IMR-90 (cell line): ENCODE results near the gene ALPK3. TPM values are rescaled to one million over a fixed set of nuclear protein-coding genes. Genes with fewer than 3 reads are reported as not detected.
A peak's percentile ranks its signal among the peaks of the same experiment; 100 is the strongest.

Source experiments
- ATAC-seq: fragments of 200-7000 bp; cut with Tn5 transposase; 2 replicates; pipeline ENCODE4 v1.9.1; 2020; ENCODE audit warnings: low read depth, mild to moderate bottlenecking, moderate library complexity
- BruUV-seq: library from RNA; stranded (reverse); fragments of 400-500 nt; replicated peaks from 2 replicates; lab custom pipeline; 2021; lab: Mats Ljungman, UMichigan
- CTCF ChIA-PET: fragments of 300-600 bp; formaldehyde crosslinking; extraction: SDS; loops from one replicate; lab custom pipeline; 2021; ENCODE audit warnings: antibody characterized with exemption; lab: Yijun Ruan, JAX
- POLR2A ChIA-PET: fragments of 300-600 bp; sonication (Branson Sonifier 250); formaldehyde crosslinking; loops from one replicate; lab custom pipeline; 2022; ENCODE audit warnings: antibody characterized with exemption; ENCODE audit not compliant: unreplicated experiment; lab: Charles Lee
- DNase-seq: peaks from one replicate; pipeline ENCODE4 v3.0.0; 2013
- H2AFZ ChIP-seq: replicated peaks from 2 replicates; pipeline ENCODE3; 2013; ENCODE audit warnings: low read length, mild to moderate bottlenecking; ENCODE audit not compliant: poor library complexity
- H2AK5ac ChIP-seq: 2 replicates; pipeline ENCODE4 v1.6.1; 2013; ENCODE audit warnings: low read depth, low read length, inconsistent platforms
- H2AK9ac ChIP-seq: replicated peaks from 2 replicates; pipeline ENCODE3; 2013; ENCODE audit warnings: mild to moderate bottlenecking, low read depth, low read length, moderate library complexity; ENCODE audit not compliant: poor library complexity
- H2BK120ac ChIP-seq: 2 replicates; pipeline ENCODE4 v1.6.1; 2013; ENCODE audit warnings: low read depth, low read length, inconsistent platforms
- H2BK15ac ChIP-seq: 3 replicates; pipeline ENCODE4 v1.6.1; 2013; ENCODE audit warnings: low read depth, low read length, inconsistent platforms
- H2BK20ac ChIP-seq: 2 replicates; pipeline ENCODE4 v1.6.1; 2013; ENCODE audit warnings: low read depth, mild to moderate bottlenecking, inconsistent platforms, low read length, moderate library complexity
- H2BK5ac ChIP-seq: 2 replicates; pipeline ENCODE4 v1.6.1; 2013; ENCODE audit warnings: mild to moderate bottlenecking, low read depth, low read length, inconsistent platforms; ENCODE audit not compliant: poor library complexity, severe bottlenecking
- H3K14ac ChIP-seq: replicated peaks from 2 replicates; pipeline ENCODE4 v1.6.1; 2013; ENCODE audit warnings: low read depth, low read length, inconsistent platforms
- H3K18ac ChIP-seq: 2 replicates; pipeline ENCODE4 v1.6.1; 2013; ENCODE audit warnings: low read depth, low read length, control low read depth
- H3K23ac ChIP-seq: 2 replicates; pipeline ENCODE4 v1.6.1; 2013; ENCODE audit warnings: low read depth, low read length, inconsistent platforms
- H3K27ac ChIP-seq: 2 replicates; pipeline ENCODE4 v1.5.1; 2013; ENCODE audit warnings: mild to moderate bottlenecking, control low read depth, low read length; ENCODE audit not compliant: insufficient read depth
- H3K27me3 ChIP-seq: 2 replicates; pipeline ENCODE4 v1.6.1; 2013; ENCODE audit warnings: low read length; ENCODE audit not compliant: control insufficient read depth, insufficient read depth
- H3K36me3 ChIP-seq: 2 replicates; pipeline ENCODE4 v1.6.1; 2013; ENCODE audit warnings: low read length, mixed read lengths; ENCODE audit not compliant: control insufficient read depth, insufficient read depth
- H3K4ac ChIP-seq: 2 replicates; pipeline ENCODE4 v1.6.1; 2013; ENCODE audit warnings: low read depth, low read length, inconsistent platforms
- H3K4me1 ChIP-seq: 2 replicates; pipeline ENCODE4 v1.6.1; 2013; ENCODE audit warnings: low read length, mixed read lengths; ENCODE audit not compliant: control insufficient read depth, insufficient read depth
- H3K4me2 ChIP-seq: 2 replicates; pipeline ENCODE4 v1.6.1; 2013; ENCODE audit warnings: low read depth, mild to moderate bottlenecking, control low read depth, low read length, moderate library complexity
- H3K4me3 ChIP-seq: 2 replicates; pipeline ENCODE4 v1.5.1; 2013; ENCODE audit warnings: low read depth, mild to moderate bottlenecking, control low read depth, low read length, moderate library complexity; ENCODE audit not compliant: insufficient read depth
- H3K56ac ChIP-seq: 2 replicates; pipeline ENCODE4 v1.6.1; 2013; ENCODE audit warnings: low read length, inconsistent platforms; ENCODE audit not compliant: insufficient read depth; ENCODE audit errors: extremely low read depth
- H3K79me1 ChIP-seq, 2 experiments: 2 replicates each; pipeline ENCODE4 v1.6.1; 2013; ENCODE audit warnings: low read length in 2 of 2, inconsistent platforms in 1 of 2, low read depth in 1 of 2
- H3K9ac ChIP-seq: 2 replicates; pipeline ENCODE4 v1.6.1; 2013; ENCODE audit warnings: low read depth, low read length, control low read depth
- H3K9me1 ChIP-seq: 2 replicates; pipeline ENCODE4 v1.6.1; 2013; ENCODE audit warnings: low read length, inconsistent platforms; ENCODE audit not compliant: insufficient read depth
- H3K9me3 ChIP-seq: 2 replicates; pipeline ENCODE4 v1.6.1; 2013; ENCODE audit warnings: low read length; ENCODE audit not compliant: control insufficient read depth, insufficient read depth
- H4K20me1 ChIP-seq: 2 replicates; pipeline ENCODE4 v1.6.1; 2013; ENCODE audit warnings: low read length, inconsistent platforms; ENCODE audit not compliant: insufficient read depth
- H4K5ac ChIP-seq: 2 replicates; pipeline ENCODE4 v1.6.1; 2013; ENCODE audit warnings: mild to moderate bottlenecking, low read depth, low read length, control low read depth
- H4K8ac ChIP-seq, 2 experiments: 2 replicates each; pipeline ENCODE4 v1.6.1; 2013; ENCODE audit warnings: low read depth in 2 of 2, low read length in 2 of 2, control low read depth in 1 of 2, inconsistent platforms in 1 of 2
- H4K91ac ChIP-seq: 2 replicates; pipeline ENCODE4 v1.6.1; 2013; ENCODE audit warnings: low read depth, low read length, inconsistent platforms; ENCODE audit not compliant: insufficient read depth
- NFE2L2 ChIP-seq: fragments of 150-350 bp; IDR thresholded peaks from 2 replicates; pipeline ENCODE4 v1.6.1; 2016; ENCODE audit warnings: low read depth, mild to moderate bottlenecking, low read length
- WGBS, 2 experiments: methylation state at CpG; one replicate each; pipeline versions ENCODE4 v1.1.5 to v1.1.7; 2013; ENCODE audit warnings: missing lambda C conversion rate in 2 of 2; ENCODE audit not compliant: insufficient read length in 1 of 2; ENCODE audit errors: extremely low coverage in 2 of 2; 5-methylcytosine and 5-hydroxymethylcytosine counted together
- dilution Hi-C: fragments of 300-500 bp; cut with HindIII; formaldehyde crosslinking; loops from one replicate; pipeline ENCODE4 v1.14.3; 2018; ENCODE audit warnings: low sequenced_read_pairs; ENCODE audit not compliant: unreplicated experiment
- in situ Hi-C: fragments of 300-500 bp; cut with MboI; formaldehyde crosslinking; loops from 3 replicates; pipeline ENCODE4 v1.14.3; 2019; ENCODE audit warnings: low sequenced_read_pairs, inconsistent platforms, mixed read lengths
- intact Hi-C: fragments of 100-400 bp; cut with micrococcal nuclease; formaldehyde crosslinking; loops from 2 replicates; pipeline ENCODE4 v1.10.0; 2022
- polyA plus RNA-seq, 3 experiments: library from polyadenylated mRNA; depleted of rRNA; stranded (reverse); fragments of >200 nt; gene quantifications; 2 replicates each; pipeline ENCODE4 v1.2.3, GENCODE V29; 2012; ENCODE audit warnings: low replicate concordance in 1 of 3
- total RNA-seq: library from RNA; depleted of rRNA; stranded (reverse); fragments of >200 nt; gene quantifications from 2 replicates; pipeline ENCODE4 v1.2.3, GENCODE V29; 2012

ALPK3 gene
- total and polyA plus RNA-seq, 2 of the 4 experiments (the other 2 are of a cell fraction) = under 0.01 to 0.26 TPM

DNA sequence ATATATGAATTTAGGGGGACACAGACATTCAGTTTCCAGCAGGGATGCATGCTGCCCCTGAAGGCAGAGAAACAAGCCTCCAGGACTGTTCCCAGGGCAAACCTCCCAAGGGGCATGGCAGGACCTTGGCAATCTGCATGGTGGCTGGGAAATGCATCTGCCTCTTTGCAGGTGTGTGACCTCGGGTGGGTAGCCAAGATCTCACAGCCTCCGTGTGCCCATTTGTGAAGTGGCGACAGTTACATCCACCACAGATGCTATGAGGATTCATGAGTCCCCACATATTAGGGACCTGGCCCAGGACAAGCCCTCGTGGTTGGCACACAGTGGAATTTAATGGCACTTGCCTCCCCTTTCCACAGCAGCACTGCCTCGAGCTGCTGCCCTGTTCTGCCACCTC lies 97.2 kb downstream of the ALPK3 start:
- H3K9me1 ChIP-seq = peaks cover 21% of the 10 kb centered on the region
- H4K8ac ChIP-seq = peak overlapping the region; percentile 68 to 86; a peak in 3 of 4 replicates
- BruUV-seq = no TSS peak
- H3K4ac ChIP-seq = peak overlapping the region; percentile 89
- no peaks in the 10 kb centered on the region for H3K9me3 ChIP-seq
- peak overlapping the region; percentile 87 for H3K14ac ChIP-seq
- H4K5ac ChIP-seq = peak overlapping the region; percentile 66; the same call in 1 of the 2 replicates
- peak overlapping the region; percentile 87 for H2BK20ac ChIP-seq
- H3K4me2 ChIP-seq = no peak overlapping the region
- TF ChIP-seq NFE2L2 = no peak
- intact Hi-C loops = no loop called here
- H2BK15ac ChIP-seq = peak overlapping the region; percentile 89; the same call in 2 of the 3 replicates
- peak overlapping the region; percentile 37; the same call in 1 of the 2 replicates for H3K9ac ChIP-seq
- H3K56ac ChIP-seq = no peak overlapping the region
- H3K4me3 ChIP-seq = no peak overlapping the region
- H4K91ac ChIP-seq = peak overlapping the region; percentile 91
- H3K27ac ChIP-seq = no peak overlapping the region; the same call in 1 of the 2 replicates
- WGBS, 2 experiments = 60% methylated on average over 1 of the region's 5 CpGs; no CpG with 5 or more reads in 1 of the 2 experiments
- no peaks in the 10 kb centered on the region for H3K79me1 ChIP-seq
- POLR2A ChIA-PET = no interaction called here
- in situ Hi-C loops = no loop called here
- H2BK120ac ChIP-seq = peak overlapping the region; percentile 88
- H3K18ac ChIP-seq = peak overlapping the region; percentile 16; the same call in 1 of the 2 replicates
- peaks cover 20% of the 10 kb centered on the region for H3K4me1 ChIP-seq
- no peaks in the 10 kb centered on the region for H4K20me1 ChIP-seq
- ATAC-seq = no peak
- dilution Hi-C loops = no loop called here
- H2AFZ ChIP-seq = peak overlapping the region; percentile 35
- CTCF ChIA-PET = no interaction called here
- no peak for DNase-seq
- peak overlapping the region; percentile 96 for H2AK5ac ChIP-seq
- H3K27me3 ChIP-seq = no peaks in the 10 kb centered on the region
- H3K36me3 ChIP-seq = no peaks in the 10 kb centered on the region
- peak overlapping the region; percentile 71 for H2AK9ac ChIP-seq
- peak overlapping the region; percentile 8; the same call in 1 of the 2 replicates for H3K23ac ChIP-seq
- H2BK5ac ChIP-seq = peak overlapping the region; percentile 82
